ENCODE measurements around the gene GRIN3B.

GRCh38 chr19:963486-963951, 36.7 kb upstream of the GRIN3B start:
- TF ChIP-seq RCOR1 (IDR thresholded peaks at IDR 0.05; ENCODE audit: insufficient replicate concordance, low read length) (no peak), SMC3 (IDR thresholded peaks at IDR 0.05; ENCODE audit: low read depth, low read length) (no peak)
- TF ChIP-seq, protein P1, sequence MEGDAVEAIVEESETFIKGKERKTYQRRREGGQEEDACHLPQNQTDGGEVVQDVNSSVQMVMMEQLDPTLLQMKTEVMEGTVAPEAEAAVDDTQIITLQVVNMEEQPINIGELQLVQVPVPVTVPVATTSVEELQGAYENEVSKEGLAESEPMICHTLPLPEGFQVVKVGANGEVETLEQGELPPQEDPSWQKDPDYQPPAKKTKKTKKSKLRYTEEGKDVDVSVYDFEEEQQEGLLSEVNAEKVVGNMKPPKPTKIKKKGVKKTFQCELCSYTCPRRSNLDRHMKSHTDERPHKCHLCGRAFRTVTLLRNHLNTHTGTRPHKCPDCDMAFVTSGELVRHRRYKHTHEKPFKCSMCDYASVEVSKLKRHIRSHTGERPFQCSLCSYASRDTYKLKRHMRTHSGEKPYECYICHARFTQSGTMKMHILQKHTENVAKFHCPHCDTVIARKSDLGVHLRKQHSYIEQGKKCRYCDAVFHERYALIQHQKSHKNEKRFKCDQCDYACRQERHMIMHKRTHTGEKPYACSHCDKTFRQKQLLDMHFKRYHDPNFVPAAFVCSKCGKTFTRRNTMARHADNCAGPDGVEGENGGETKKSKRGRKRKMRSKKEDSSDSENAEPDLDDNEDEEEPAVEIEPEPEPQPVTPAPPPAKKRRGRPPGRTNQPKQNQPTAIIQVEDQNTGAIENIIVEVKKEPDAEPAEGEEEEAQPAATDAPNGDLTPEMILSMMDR (conservative IDR thresholded peaks at IDR 0.05; ENCODE audit: low read depth, low read length): no peak

All from IMR-90 (cell line).